ENCODE results near the gene KCNS1.

DNA sequence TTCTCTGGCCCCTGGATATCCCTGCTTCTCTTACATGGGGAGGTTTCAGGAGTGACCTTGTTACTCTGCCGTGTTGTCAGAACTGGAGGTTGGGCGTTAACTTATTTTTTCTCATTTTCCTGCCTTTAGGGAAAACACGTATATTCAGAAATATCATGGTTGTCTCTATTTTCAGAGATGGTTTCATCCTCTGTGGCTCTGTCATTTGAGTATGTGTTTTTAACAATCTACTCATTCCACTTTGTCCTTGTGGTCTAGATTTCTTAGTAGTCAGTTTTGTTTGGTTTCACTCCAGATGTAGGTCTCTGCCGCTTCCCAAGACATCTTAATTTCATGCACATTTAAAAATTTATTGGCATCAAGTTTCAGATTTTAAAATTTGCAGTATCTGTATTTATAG lies 45.9 kb downstream of the KCNS1 start:
- TF ChIP-seq, protein P1, sequence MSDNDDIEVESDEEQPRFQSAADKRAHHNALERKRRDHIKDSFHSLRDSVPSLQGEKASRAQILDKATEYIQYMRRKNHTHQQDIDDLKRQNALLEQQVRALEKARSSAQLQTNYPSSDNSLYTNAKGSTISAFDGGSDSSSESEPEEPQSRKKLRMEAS (IDR thresholded peaks at IDR 0.05), result no peak
- TF ChIP-seq EP300 (IDR thresholded peaks at IDR 0.05; ENCODE audit: borderline replicate concordance), result no peak
- TF ChIP-seq EGR1 (IDR thresholded peaks at IDR 0.05), result no peak
- no peak for TF ChIP-seq FOXM1 (IDR thresholded peaks at IDR 0.05; ENCODE audit: borderline replicate concordance, low read depth)
- TF ChIP-seq YY1 (IDR thresholded peaks at IDR 0.05; ENCODE audit: low read depth), result no peak
